ENCODE data around the gene LRRK2.

DNA sequence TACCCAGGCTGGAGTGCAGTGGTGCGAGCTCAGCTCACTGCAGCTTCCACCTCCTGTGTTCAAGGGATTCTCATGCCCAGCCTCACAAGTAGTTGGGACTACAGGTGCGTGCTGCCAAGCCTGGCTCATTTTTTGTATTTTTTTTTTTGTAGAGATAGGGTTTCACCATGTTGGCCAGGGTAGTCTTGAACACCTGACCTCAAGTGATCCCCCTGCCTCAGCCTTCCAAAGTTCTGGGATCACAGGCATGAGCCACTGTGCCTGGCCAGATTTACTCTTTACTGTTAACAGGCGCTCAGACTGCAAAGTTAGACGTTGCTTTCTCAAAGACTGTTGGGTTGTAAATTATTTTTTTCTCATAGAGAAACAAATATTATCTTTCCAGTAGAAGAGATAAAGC lies 46.1 kb upstream of the LRRK2 start:
- TF ChIP-seq EZH2 (optimal IDR thresholded peaks at IDR 0.05; ENCODE audit: low read depth, low read length) (no peak), EZH2phosphoT487 (IDR thresholded peaks at IDR 0.05; ENCODE audit: low read length) (no peak)
- TF ChIP-seq, protein P1, sequence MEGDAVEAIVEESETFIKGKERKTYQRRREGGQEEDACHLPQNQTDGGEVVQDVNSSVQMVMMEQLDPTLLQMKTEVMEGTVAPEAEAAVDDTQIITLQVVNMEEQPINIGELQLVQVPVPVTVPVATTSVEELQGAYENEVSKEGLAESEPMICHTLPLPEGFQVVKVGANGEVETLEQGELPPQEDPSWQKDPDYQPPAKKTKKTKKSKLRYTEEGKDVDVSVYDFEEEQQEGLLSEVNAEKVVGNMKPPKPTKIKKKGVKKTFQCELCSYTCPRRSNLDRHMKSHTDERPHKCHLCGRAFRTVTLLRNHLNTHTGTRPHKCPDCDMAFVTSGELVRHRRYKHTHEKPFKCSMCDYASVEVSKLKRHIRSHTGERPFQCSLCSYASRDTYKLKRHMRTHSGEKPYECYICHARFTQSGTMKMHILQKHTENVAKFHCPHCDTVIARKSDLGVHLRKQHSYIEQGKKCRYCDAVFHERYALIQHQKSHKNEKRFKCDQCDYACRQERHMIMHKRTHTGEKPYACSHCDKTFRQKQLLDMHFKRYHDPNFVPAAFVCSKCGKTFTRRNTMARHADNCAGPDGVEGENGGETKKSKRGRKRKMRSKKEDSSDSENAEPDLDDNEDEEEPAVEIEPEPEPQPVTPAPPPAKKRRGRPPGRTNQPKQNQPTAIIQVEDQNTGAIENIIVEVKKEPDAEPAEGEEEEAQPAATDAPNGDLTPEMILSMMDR (IDR thresholded peaks at IDR 0.05; ENCODE audit: low read length), result no peak

Measured in MM.1S (cell line).